Stomach (tissue), 9 donors: ENCODE results near the gene PAX5. TPM values are rescaled to one million over a fixed set of nuclear protein-coding genes. Genes with fewer than 3 reads are reported as not detected.
A peak's percentile ranks its signal among the peaks of the same experiment; 100 is the strongest.
"Not testable (repeated sequence)": the region's sequence is repeated elsewhere in the genome, so short reads cannot be mapped to it uniquely, and the experiment has no call there.

Source experiments
- DNase-seq, 2 donors: peaks; one replicate each; pipeline versions ENCODE4 v3.0.0 to v3.0.0-alpha.2; 2013 to 2019
- H3K27ac ChIP-seq, 5 donors: fragments of 200-600 bp in 4 of 5; sonication (generic) in 4 of 5; one replicate each; pipeline ENCODE4 v1.5.1; 2013 to 2019; ENCODE audit warnings: mild to moderate bottlenecking in 1 of 5, moderate library complexity in 1 of 5
- H3K27me3 ChIP-seq, 3 donors: fragments of 200-600 bp; sonication (generic); one replicate each; pipeline ENCODE4 v1.5.1; 2017 to 2019; ENCODE audit warnings: mixed run types in 1 of 3
- H3K36me3 ChIP-seq, 4 donors: fragments of 200-600 bp; sonication (generic); 1 replicate in 3 of 4; 2 replicates in 1 of 4; pipeline ENCODE4 v1.5.1; 2016 to 2019
- H3K4me1 ChIP-seq, 4 donors: fragments of 200-600 bp; sonication (generic); one replicate each; pipeline ENCODE4 v1.5.1; 2016 to 2019
- H3K4me3 ChIP-seq, 4 donors: fragments of 200-600 bp; sonication (generic) in 3 of 4; one replicate each; pipeline ENCODE4 v1.5.1; 2016 to 2019; ENCODE audit warnings: mild to moderate bottlenecking in 1 of 4
- H3K9me3 ChIP-seq, 4 donors: fragments of 200-600 bp; sonication (generic); one replicate each; pipeline ENCODE4 v1.5.1; 2016 to 2019
- EP300 ChIP-seq: sonication (generic); formaldehyde crosslinking; IDR thresholded peaks from one replicate; pipeline ENCODE4 v1.6.1; 2017; ENCODE audit warnings: antibody characterized with exemption
- POLR2A ChIP-seq, 4 donors: fragments of 450-650 bp; IDR thresholded peaks; one replicate each; pipeline ENCODE4 v1.6.1; 2016; ENCODE audit warnings: antibody characterized with exemption in 4 of 4, control low read depth in 2 of 4, mild to moderate bottlenecking in 1 of 4, moderate library complexity in 1 of 4
- POLR2AphosphoS5 ChIP-seq, 3 donors: sonication (generic); formaldehyde crosslinking; IDR thresholded peaks; one replicate each; pipeline ENCODE4 v1.6.1; 2016; ENCODE audit warnings: antibody characterized with exemption in 3 of 3
- WGBS, 5 donors: extraction: QIAGEN DNeasy Blood & Tissue Kit in 3 of 5; methylation state at CpG; one replicate each; pipeline versions ENCODE4 v1.1.5 to v1.1.7; 2013 to 2018; 5-methylcytosine and 5-hydroxymethylcytosine counted together
- intact Hi-C: fragments of 100-400 bp; cut with DNase I; formaldehyde crosslinking; loops from one replicate; pipeline ENCODE4 v1.15.1; 2023; ENCODE audit warnings: low total_unique reads
- polyA plus RNA-seq, 3 donors: library from polyadenylated mRNA; stranded (reverse); fragments of 200-250 nt; gene quantifications; one replicate each; pipeline ENCODE4 v1.2.3, GENCODE V29; 2013
- total RNA-seq, 5 donors: library from RNA; depleted of rRNA; stranded (reverse); fragments of >200 nt; gene quantifications; one replicate each; pipeline versions ENCODE4 v1.1.0 to v1.2.3, GENCODE V29; 2014 to 2016
- TF ChIP-seq, protein P1 (sequence below), 7 experiments: fragments of 450-650 bp in 4 of 7; fragments of 200-600 bp in 3 of 7; sonication (generic) in 3 of 7; IDR thresholded peaks; one replicate each; pipeline ENCODE4 v1.5.1; 2016 to 2019; ENCODE audit warnings: antibody characterized with exemption in 7 of 7, control low read depth in 2 of 7, mild to moderate bottlenecking in 1 of 7
- donor health status: healthy with polysubstance abuse.
- donor health status: Bipolar disorder and iron deficiency.
- donor health status: healthy.

Gene PAX5
- total and polyA plus RNA-seq, 8 donors, result 0.43 to 1.3 TPM; not detected in 6

DNA sequence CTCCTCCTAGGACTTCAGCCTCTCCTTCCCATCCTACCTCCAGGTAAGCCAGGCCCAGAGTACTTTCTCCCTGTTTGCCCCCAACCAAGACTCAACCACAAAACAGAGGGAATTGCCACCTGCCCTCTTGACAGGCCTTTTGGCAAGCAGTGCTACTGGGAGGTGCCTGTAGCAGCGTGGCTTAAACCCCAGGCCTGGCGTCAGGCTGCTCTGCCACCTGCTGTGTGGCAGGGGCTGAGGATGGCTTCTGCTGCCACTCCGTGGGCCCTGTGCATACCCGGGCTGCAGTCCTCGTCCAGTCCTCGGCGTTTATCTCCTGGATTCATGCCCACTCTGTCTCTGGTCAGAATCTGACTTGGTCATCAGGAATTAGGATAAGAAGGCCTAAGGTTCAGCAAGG is 163.1 kb downstream of the PAX5 start:
- Histone ChIP-seq H3K27me3 (peaks cover 0 to 11% (median 5%) of the 10 kb centered on the region in 3 donors), H3K4me1 (peaks cover 6 to 29% (median 18%) of the 10 kb centered on the region in 4 donors), H3K36me3 (no peaks in the 10 kb centered on the region), H3K27ac (no peak overlapping the region), H3K4me3 (no peak overlapping the region), H3K9me3 (no peaks in the 10 kb centered on the region)
- no peak for TF ChIP-seq POLR2AphosphoS5 (IDR thresholded peaks at IDR 0.05)
- no peak for TF ChIP-seq POLR2A (IDR thresholded peaks at IDR 0.05)
- TF ChIP-seq, protein P1, sequence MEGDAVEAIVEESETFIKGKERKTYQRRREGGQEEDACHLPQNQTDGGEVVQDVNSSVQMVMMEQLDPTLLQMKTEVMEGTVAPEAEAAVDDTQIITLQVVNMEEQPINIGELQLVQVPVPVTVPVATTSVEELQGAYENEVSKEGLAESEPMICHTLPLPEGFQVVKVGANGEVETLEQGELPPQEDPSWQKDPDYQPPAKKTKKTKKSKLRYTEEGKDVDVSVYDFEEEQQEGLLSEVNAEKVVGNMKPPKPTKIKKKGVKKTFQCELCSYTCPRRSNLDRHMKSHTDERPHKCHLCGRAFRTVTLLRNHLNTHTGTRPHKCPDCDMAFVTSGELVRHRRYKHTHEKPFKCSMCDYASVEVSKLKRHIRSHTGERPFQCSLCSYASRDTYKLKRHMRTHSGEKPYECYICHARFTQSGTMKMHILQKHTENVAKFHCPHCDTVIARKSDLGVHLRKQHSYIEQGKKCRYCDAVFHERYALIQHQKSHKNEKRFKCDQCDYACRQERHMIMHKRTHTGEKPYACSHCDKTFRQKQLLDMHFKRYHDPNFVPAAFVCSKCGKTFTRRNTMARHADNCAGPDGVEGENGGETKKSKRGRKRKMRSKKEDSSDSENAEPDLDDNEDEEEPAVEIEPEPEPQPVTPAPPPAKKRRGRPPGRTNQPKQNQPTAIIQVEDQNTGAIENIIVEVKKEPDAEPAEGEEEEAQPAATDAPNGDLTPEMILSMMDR (IDR thresholded peaks at IDR 0.05), result peak in 2 of 7 experiments; percentile 23 to 43
- TF ChIP-seq EP300, result no peak
- intact Hi-C loops, result no loop called here
- 19 to 48% (median 34%) methylated on average over 4 to 7 of the region's 7 CpGs for WGBS, 5 donors
- peak; percentile 26 to 63 for DNase-seq

DNA sequence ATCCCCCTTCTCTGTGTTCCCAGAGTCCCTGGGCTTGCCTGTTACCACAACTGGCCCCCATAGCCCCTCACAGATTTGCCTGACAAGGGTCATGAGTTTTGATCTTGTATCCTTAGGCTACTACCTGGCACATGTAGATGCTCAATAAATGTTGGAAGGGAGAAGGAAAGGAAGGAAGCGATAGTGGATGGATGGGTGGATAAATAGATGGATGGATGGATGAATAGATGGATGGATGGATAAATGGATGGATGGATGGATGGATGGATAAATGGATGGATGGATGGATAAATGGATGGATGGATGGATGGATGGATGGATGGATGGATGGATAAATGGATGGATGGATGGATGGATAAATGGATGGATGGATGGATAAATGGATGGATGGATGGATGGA is 164.5 kb downstream of the PAX5 start:
- WGBS, 5 donors, result 92 to 100% (median 100%) methylated on average over 1 of the region's 1 CpG
- DNase-seq, result not testable (repeated sequence)

DNA sequence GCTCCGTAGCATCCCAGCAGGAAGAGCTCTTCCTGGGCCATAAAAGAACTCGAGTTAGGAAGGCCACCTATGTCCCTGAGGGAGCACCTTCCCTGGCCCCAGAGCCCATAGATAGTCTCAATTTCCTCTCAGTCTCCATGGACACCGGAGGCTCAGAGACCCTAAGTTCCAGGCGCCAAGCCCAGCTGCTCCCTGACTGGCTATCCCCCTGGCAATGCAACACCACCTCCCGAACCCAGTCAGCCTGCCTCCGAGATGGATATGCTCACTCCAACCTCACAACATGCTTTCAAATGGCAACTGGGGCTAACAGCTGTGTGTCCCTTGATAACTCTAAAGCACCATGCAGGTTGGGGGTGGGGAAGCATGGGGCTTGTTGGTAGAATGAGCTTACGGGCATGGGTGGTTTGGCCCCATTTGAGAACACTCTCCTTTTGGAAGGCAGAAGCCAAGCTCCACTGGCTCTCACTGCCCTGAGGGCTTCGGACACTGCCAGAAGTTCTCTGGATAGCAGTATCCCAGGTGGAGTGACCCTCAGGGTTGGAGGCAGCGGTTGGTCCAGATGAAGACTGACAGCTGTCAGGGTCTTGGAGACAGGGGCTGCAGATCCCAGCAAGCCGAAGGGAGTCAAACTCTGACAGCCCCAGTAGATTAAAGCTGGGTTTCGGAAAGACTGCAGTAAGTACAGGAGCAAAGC is 165.3 kb downstream of the PAX5 start:
- TF ChIP-seq, protein P1 (IDR thresholded peaks at IDR 0.05), result no peak
- TF ChIP-seq POLR2AphosphoS5 (IDR thresholded peaks at IDR 0.05), result no peak
- TF ChIP-seq POLR2A (IDR thresholded peaks at IDR 0.05), result no peak
- no peak for TF ChIP-seq EP300
- Histone ChIP-seq H3K4me3 (no peak overlapping the region), H3K27ac (no peak overlapping the region), H3K36me3 (no peaks in the 10 kb centered on the region), H3K4me1 (peaks cover 6 to 29% (median 18%) of the 10 kb centered on the region in 4 donors), H3K9me3 (no peaks in the 10 kb centered on the region), H3K27me3 (peaks cover 0 to 8% (median 5%) of the 10 kb centered on the region in 3 donors)
- intact Hi-C loops, result no loop called here
- 64 to 81% (median 75%) methylated on average over 11 of the region's 11 CpGs for WGBS, 5 donors
- DNase-seq, result no peak

More for the DNA sequence above, 164.5 kb downstream of the PAX5 start:
- H3K27me3 ChIP-seq, H3K36me3 ChIP-seq, intact Hi-C loops, H3K9me3 ChIP-seq, H3K4me3 ChIP-seq, H3K27ac ChIP-seq: not testable (repeated sequence)
- peaks cover 6 to 29% (median 18%) of the 10 kb centered on the region in 4 donors for H3K4me1 ChIP-seq

DNA sequence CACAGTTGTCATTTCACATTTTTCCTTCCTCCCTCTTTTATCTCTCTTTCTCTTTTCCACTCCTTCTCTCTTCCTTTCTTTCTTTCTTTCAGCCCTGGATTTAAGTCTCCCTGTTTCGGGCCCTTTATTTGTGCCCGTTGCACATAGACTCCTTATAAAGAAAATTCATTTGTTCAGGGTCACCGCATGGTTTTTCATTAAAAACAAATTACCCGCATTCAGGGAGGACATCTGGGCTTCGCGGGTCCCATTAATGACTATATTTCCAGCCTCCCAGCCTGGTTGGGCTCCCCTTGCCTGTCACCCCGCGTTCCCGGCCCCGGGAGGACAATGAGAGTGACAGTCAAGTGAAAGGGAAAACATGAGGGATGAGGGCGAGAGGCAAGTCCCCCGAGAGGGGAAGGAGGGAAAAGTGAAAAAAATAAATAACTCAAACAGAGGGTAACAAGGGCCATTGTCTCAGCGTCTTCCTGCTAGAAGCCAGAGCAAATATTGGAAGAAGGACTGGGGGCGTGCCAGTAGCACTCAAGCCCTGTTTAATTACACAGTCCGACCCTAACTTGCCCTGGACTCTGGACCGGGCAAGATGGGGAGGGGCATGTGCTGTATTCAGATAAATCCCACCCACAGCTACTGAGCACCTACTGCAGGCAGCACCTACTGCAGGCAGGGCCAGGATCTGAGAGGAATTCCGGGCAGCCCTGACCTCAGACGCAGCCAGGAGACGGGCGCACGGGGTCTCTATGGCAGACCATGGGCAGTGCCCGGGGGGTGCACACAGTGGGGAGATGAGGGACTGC is 166.2 kb downstream of the PAX5 start:
- peaks cover 6 to 29% (median 18%) of the 10 kb centered on the region in 4 donors for H3K4me1 ChIP-seq
- H3K4me3 ChIP-seq, result peak overlapping the region in 1 of 4 donors; percentile 6
- peak; percentile 90 to 93 for DNase-seq
- WGBS, 5 donors, result 20 to 35% (median 33%) methylated on average over 20 to 22 of the region's 22 CpGs
- intact Hi-C loops, result no loop called here
- peak overlapping the region; percentile 12 to 68 (median 56) for H3K27ac ChIP-seq
- H3K36me3 ChIP-seq, result no peaks in the 10 kb centered on the region
- H3K9me3 ChIP-seq, result no peaks in the 10 kb centered on the region
- H3K27me3 ChIP-seq, result peaks cover 0 to 8% (median 5%) of the 10 kb centered on the region in 3 donors
- TF ChIP-seq POLR2A (IDR thresholded peaks at IDR 0.05) (no peak), POLR2AphosphoS5 (IDR thresholded peaks at IDR 0.05) (peak in 1 of 3 donors; percentile 65), EP300 (no peak)
- TF ChIP-seq, protein P1 (IDR thresholded peaks at IDR 0.05), result no peak
